ENCODE results near the gene ZIC1.

ZIC1 gene
- total RNA-seq = 0 reads per million in 2 donors

- no peak for DNase-seq
Measured at GRCh38 chr3:147409143-147410115, at the start of gene ZIC1. ZIC1 (plus strand) TSS chr3:147409365; CDS start chr3:147410113, 748 bp downstream.

- no peak for DNase-seq
Measured at GRCh38 chr3:147360051-147360439, 49.1 kb upstream of the ZIC1 start.

DNA sequence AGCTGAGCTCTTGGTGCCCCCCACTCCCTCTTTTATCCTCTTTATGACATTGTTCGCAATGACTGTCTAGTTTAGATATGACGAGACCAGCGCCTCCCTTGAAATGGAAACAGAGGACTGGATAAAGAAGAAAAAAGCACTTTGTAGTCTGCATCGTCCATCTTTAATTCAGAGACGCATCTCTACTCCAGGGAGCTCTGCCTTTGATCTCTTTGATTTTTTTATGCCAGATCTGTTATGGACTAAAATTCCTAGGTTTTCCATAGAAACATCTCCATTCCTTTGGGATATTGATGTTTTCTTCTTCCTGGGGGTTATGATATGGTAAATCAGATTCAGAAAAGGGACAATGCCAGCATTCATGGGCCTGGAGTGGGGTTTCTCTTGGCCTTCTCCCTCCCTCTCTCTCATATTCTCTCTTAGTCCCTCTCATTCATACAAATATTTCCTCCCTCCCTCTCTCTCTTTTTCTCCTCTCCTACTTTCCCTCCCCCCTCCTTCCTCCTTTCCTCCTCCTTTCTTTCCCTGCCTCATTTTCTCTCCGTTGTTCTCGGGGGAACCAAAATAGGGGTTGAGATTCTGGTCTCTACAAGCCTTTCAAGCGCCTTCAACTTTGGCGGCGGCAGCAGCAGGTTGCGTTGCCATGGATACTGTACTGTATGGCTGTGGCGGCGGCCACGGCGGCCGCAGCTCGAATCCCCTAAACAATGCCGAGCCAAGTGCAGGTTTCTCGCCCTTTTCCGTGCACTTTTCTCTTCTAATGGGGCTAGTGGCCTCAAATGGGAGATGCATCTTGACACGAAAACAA is 48.3 kb upstream of the ZIC1 start:
- DNase-seq = peak in 1 of 5 experiments; percentile 47

DNA sequence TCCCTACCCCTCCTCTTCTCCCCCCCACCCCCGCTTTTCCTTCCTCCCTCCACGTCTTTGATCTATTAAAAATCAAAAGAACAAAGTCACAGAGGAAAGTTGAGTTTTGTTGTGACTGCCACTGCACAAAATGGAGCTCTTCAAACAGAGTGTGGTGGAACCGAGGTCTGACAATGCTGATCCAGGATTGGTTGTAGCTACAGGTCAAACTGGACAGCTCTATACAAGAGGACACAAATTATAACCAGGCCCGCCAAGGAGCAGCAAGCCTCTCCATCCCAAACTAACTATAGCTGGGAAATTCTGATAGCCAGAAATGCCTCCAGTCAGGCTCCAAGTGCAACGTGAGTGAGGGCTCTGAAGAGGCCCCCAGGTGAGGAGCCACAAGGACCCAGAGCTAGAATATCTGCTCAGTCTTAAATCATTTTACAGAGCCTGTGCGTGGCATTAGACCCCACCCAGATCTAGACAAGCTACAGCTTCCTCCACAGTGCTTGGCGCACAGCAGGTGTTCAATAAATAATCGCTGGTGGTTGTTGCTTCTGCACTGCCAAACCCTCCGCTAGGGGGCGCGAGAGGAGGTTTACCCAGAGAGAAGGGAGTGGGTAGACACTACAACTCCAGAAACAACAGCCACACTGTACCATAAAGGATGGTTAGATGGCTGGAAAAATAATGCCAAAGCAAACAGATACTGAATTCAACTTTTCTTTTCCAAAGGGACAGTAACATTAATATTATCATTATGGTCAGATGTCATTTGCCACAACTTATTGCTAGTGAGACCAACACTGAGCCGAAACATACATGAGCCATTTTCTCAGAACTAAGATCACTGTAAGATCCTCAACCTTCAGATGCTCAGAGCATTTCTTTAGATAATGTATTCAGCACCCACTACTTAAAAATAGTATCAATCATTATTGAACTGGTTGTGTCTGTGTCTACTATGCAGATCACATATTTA is 47.4 kb upstream of the ZIC1 start:
- peak in 1 of 5 experiments; percentile 40 for DNase-seq

DNA sequence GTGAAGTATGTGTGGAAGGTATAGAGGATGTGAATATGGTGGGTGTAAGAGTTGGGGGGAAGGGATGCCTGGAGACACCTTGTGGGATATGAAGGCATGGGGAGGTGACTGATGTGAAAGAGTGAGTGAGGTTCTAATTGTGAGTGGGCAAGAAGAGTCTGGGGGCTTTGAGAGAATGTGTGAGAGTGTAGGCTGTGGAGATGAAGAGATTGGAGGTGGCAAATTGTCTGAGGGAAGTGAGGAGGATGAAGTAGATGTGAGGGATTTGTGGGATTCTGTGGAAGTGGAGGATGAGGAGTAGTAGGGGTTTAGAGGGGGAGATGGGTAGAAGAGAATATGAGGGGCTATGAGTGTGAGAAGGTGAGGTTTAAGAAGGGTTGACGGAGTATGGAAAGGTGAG is 44.4 kb upstream of the ZIC1 start:
- DNase-seq = no peak

- DNase-seq = no peak
Measured at GRCh38 chr3:147365196-147366115, 43.7 kb upstream of the ZIC1 start.

DNA sequence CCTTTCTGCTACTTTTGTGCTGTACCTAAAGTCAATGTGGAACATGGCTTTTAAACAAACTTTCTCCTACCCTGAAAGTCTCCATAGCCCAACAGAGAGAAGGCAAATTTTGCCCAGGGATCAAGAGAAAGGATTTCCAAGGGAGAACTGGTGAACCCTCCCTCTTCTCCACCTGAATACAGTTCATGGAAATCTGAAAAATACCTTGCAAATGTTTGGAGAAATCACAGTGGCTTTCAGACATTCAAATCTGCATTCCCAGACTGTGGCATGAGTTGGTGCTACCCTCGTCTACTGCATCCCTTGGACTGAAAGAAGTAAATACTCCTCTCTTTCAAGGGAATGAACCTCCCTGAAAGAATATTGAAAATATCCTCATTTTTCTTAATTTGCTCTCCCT is 41.5 kb upstream of the ZIC1 start:
- DNase-seq = no peak

DNA sequence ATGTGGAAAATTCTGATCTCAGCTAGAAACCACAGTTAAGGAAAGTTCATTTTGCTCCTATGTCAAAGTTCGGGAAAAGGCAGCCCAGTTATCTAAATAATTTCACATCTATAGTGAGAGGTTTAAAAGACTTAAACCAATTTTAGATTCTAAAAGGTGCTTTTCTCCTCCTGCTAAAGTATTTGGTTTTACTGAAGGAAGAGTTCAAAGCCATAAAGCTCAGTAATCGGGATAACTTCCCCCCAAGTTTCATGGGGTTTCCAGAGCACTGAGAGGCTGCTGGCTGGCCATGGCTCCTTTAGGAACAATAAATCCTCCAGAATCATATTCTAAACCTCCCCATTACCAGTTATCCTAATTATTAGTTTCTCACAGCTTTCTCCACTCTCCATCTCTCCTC is 41.0 kb upstream of the ZIC1 start:
- no peak for DNase-seq

DNA sequence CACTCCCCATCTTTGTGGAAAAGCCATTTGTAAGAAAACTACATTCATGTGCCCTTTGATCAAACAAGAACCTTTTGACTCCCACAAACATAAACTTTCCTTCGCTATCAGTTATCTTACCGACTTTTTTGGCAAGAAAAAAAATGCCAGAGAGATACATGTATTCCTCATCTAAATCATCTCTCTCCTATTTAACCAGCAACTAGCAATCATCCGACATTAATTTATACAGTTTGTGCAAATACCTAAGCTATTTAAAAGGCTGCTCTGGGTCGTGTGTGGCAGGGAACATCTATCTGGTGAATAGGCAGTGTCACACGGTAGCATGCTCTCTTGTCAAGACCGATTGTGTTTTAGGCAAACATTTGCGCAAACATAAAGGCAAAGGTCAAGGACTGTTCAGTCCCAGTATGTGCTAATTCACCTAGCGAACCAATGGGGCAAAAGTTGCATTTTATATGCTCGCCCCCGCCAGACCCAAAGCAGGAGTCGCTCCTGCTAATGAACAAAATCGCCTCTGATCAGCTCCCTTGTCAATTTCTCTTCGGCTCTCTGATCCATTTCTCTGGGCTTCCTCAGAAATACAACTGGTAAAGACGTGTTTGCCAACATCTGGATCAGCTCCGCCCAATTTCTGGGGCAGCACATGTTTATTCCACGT is 40.5 kb upstream of the ZIC1 start:
- no peak for DNase-seq

DNA sequence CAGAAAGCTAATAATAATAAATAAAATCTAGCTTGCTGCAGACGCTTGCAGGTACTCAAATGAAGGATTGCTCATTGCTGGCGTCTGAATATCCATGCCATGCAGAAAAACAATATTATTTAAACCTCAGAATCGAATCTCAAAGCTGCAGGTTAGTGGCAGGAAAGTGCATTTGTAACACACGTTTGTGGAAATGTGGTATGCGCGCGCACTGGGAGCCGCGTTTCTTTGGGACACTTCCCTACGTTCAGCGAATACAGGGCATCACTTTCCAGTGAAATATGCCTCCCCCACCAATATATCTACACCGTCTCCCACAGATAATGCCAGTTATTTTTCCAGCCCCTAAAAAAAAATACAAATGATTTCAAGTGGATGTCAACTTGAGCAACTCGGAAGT is 39.9 kb upstream of the ZIC1 start:
- no peak for DNase-seq

DNA sequence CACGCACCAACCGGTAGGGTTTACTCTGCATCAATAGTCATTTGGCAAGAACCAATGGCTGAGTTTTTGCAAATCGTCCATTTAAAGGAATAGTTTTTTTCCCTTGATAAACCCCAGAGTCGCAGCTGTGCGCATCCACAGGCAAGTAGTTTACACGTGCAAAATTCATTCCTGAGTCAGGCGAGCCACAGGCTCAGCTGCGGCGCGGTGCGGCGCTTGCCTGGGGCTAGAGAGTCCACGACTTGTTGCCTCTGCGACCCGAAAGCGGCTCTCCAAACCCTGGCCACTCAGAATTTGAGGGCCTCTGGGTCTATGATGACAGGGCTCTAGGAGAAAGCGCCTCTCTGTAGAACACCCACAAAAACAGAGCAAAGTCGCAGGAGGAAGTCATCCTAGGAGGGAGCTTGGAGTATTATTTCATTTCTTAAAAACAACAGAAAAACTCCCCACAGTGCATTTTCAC is 39.5 kb upstream of the ZIC1 start:
- DNase-seq = no peak

- DNase-seq = no peak
Measured at GRCh38 chr3:147370349-147370748, 38.8 kb upstream of the ZIC1 start.

DNA sequence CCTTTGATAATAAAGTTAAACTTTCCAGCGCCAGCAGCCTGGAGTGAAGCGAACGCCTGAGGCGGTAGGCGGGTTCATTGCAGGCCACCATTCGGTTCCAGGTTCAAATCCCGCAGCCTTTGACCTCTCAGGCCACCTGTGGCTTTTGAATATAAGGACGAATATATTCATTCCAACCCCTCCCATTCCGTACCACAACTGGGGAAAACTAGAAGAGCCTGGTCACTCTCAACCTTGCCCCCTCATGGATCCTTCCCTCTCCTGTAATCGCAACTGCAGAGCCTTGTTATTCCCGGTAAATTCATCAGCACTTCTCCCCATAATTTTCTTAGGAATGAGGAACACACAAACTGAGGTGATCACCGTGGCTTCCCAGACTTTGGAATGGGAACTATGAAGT is 38.0 kb upstream of the ZIC1 start:
- no peak for DNase-seq

GRCh38 chr3:147371771-147372340 is 37.3 kb upstream of the ZIC1 start:
- DNase-seq = no peak

- no peak for DNase-seq
Measured at GRCh38 chr3:147372525-147373027, 36.6 kb upstream of the ZIC1 start.

- DNase-seq = no peak
Measured at GRCh38 chr3:147373301-147373700, 35.9 kb upstream of the ZIC1 start.

DNA sequence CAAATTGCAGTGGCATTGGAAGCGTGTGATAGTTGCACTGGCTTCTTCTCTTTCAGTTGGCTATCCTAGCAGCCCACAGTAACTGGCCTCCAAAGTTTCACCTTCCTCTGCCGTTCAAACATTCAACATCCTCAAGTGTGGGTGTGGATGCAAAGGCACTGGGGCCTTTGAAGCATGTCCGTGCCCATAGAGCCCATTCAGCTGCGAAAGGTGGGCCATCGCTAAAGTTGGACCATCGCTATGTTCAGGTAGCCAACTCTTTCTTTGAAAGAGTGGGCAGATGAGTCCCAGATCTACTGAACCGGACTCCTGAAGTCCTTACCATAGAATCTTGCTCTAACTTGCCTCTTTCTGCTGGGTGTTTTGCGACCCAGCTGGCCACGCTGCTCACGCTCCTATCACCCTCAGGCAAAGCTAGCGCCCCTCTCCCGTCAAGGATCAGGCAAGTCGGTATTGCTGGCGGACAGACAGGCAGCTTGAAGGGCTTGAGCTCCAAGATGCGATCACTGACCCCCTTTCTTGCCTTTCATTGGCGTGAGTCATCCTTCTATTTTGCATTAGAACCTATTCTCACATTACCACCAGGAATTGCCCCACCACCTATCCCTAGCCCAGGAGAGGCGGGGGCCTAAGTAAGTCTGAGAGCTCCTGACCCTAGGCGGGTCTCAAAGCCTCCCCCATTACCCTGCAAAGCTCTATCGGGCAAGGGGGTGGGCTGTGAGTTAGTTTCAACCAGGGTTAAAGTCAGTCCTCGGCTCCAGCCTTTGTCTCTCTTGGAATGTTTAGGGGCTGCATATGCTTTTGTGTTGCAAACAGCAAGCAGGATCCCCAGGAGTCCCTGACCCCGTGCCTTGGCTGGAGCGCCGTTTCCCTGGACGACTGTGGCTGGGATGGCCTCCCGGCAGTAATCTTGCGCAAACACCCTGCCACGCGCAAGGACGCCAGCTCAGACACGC is 31.5 kb upstream of the ZIC1 start:
- no peak for DNase-seq

DNA sequence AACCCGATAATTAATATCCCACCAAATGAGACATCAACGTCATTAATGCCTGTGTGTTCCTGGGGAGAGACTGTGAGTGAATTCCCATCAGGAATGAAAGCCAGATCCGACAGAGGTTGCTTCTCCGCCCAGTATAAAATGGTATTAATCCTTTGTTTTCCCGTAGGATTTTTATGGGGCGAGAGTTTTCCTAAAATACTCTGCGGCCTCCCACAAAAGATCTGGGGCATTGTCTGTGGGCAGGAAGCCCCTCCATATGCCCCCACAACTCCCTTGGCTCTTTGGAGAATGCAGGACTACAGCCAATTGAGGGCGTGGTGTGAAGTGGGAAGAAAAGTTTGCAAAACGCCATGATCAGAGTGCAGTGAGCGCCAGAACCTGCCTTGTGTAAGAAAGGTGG is 29.5 kb upstream of the ZIC1 start:
- no peak for DNase-seq

All from T-helper 2 cell (primary cell).